SIG-M5 treated with dmso at 0.1 percent for 504 hours (cell line): Measurements from ENCODE around the gene GPR142.

Experiments used
- DNase-seq: peaks from one replicate; lab custom pipeline; 2025; ENCODE audit not compliant: unreplicated experiment; lab: John Stamatoyannopoulos, UW

Gene GPR142

DNA sequence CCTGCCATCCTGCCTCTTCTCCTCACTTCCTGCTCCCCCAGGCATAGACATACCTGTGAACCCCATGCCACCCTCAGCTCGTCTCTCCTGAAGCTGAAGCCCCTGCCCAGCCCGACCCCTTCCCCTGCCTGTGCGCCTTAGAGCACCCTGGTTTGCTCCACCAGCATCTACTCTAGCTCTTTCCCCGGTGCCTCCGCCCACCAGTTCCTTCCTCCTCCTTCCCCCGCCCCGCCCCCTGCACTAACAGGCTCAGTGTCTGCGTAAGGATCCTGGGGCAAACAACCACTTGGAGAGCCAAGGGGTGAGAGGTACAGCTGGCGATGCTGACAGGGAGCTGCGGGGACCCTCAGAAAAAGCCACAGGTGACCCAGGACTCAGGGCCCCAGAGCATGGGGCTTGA is 1.9 kb downstream of the GPR142 start:
- DNase-seq, result peak; percentile 56

DNA sequence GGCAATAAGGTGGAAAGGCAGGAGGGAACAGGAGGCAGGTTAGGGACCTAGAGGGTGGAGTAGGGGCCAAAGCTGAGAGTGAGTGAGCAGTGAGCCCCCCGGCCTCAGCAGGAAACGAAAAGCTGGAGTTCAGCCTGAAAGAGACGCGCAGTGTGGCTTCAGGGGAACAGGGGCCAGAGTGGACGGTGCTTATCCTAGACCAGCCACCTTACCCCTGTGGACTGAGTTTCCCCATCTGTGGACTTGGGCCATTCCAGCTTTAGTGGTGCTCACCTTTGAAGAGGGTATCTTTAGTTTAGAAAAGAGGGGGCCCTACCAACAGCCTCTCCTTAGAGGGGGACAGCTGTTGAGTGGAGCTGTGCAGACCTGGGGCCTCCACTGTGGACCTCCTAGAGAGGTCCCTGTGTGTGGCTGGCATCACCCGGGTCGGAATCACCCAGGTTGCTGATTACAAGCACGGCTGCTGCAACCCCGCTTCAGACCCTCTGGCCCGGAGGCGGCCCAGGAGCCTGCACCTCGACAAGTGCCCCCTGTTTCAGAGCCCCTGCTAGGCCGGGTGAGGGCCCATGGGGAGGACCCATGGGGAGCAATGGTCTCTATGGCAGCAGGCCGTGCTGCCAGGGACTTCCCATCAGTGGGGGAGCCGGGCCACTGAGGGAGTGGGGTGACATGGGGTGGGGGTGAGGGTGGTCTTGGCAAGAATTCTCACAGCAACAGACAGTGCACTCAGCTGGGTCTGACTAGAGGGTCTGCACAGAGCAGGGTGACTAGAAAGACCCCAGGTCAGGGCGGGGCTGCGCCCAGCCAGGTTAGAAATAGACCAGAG is 2.6 kb downstream of the GPR142 start:
- DNase-seq, result no peak

DNA sequence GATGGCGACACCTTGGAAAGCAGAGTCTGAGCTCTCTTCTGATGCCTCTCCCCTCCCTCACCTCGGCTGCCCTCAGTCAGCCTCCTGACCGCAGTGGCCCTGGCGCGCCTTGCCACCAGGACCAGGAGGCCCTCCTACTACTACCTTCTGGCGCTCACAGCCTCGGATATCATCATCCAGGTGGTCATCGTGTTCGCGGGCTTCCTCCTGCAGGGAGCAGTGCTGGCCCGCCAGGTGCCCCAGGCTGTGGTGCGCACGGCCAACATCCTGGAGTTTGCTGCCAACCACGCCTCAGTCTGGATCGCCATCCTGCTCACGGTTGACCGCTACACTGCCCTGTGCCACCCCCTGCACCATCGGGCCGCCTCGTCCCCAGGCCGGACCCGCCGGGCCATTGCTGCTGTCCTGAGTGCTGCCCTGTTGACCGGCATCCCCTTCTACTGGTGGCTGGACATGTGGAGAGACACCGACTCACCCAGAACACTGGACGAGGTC is 4.4 kb downstream of the GPR142 start:
- no peak for DNase-seq

DNA sequence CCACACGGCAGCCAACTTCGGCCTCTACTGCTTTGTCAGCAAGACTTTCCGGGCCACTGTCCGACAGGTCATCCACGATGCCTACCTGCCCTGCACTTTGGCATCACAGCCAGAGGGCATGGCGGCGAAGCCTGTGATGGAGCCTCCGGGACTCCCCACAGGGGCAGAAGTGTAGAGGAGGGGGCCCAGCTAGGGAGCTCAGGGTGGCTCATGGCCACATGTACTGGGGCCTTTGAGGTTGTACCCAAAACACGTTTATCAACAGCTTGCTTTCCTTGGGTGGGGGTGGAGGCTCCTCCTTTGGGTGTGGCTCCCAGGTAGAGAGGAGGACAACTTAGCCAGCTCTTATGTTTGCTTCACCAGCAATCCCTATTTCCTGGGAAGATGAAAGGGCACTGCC is 5.1 kb downstream of the GPR142 start:
- DNase-seq, result no peak

DNA sequence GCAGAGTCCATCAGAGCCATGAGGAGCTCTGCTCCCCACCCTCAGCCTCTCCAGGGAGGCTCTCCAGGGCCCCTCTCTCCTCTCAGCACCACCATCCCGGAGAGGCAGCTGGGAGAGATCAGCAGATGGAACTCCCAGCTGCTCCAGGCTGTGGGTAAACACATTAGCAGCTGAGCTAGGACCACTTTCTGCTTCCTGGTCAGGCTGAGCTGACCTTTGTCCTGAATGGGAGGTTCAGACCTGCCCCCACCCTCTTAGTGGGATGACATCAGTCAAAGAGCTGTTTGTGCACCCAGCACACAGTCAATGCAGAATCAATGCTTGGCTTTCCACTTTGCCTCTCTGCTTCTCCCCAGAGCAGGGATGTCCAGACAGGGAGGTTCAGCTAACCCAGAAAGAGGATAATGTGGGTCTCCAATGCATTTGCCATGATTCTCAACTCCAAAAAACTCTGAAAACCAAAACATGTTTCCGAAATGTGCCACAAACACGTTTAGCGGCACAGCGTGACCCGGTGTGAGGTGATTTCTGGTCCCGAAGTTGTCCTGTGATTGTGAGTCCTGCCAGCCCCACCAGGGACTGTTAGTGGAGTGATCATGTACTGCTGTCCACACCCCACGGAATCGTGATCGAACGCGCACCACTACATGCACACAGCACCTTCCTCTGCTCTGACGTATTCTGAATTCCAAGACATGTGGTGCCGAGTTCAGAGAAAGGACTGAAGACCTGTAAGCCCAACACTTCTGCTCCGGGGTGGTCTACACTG is 6.7 kb downstream of the GPR142 start:
- DNase-seq, result no peak

- no peak for DNase-seq
These were observed 7.6 kb downstream of the GPR142 start for GRCh38 chr17:74374858-74375257.

- DNase-seq, result peak; percentile 80
These were observed 12.3 kb downstream of the GPR142 start for GRCh38 chr17:74379495-74380085.

DNA sequence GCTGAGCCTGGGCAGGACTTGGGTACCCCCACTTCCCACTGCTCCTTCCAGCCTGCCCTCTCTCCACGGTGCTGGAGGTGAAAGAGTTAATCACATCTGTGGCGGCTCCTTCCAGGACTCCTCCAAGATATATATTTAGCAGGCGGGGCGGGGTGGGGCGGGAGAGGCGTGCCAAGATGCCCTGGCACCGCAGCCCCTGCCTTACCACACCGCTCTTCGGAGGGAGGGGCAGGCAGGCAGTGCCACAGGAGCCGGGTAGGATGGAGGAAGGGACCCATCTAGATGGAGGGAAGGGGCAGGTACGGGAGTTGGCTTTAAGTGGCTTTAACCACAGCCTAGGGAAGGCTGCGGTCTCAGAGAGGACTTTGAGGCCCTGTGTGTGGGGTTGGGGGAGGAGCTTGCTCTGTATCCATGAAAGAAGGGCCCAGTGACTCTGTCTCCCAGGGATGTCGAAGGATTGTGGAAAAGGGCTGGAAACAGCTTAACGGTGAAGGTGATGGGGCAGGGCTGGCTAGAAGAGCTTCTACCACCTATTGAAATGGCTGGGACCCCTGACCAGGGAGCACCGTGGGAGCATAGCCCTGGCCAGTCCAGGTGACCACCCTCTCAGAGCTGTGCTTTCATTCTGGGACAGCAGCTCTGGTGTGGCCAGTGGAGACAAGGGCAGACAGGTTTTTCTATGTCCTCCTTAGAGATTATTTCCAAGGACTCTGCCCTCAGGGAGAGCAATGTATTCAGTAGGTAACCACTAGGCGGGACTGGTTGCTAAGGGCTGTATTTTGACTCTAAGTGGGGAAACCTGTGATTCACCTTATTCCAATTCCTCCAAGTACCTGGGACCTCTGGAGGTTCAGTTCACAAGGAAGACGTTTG is 13.0 kb downstream of the GPR142 start:
- peak; percentile 39 for DNase-seq

- no peak for DNase-seq
These were observed 13.9 kb downstream of the GPR142 start for GRCh38 chr17:74380959-74381808.

DNA sequence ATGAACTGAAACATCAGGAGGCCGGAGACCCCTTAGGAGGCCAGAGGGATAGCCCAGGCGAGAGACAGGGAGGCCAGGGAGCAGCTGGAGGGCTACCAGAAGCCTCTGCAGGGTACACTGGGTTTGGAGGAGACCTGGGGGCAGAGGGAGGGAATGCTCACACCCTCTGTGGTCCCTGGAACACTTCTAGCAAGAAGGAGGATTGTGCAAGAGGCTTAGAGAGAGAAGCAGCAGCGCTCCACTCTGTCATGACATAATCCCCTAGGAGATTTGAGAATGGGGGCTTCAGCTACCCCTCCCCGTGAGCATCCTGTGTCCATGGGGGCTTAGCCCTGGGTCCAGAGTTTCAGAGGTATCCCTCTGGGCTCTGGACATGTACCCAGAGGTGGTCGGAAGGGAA is 15.8 kb downstream of the GPR142 start:
- DNase-seq, result no peak

DNA sequence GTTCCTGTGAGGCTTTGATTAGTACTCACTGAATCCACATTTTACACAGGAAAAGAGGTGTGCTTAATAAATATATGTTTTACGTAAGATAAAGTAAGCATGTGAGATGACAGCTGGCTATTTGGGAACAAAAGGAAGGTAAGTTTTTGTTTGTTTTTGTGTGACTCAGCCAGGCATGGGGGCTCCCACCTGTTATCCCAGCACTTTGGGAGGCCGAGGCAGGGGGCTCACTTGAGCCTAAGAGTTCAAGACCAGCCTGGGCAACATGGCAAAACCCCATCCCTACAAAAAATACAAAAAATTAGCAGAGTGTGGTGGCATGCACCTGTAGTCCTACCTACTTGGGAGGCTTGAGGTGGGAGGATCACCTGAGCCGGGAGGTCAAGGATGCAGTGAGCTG is 17.9 kb downstream of the GPR142 start:
- DNase-seq, result no peak

GRCh38 chr17:74386386-74386785 is 19.1 kb downstream of the GPR142 start:
- no peak for DNase-seq

GRCh38 chr17:74387365-74388218 is 20.3 kb downstream of the GPR142 start:
- no peak for DNase-seq

GRCh38 chr17:74389084-74389753 is 21.9 kb downstream of the GPR142 start:
- DNase-seq, result peak; percentile 25

DNA sequence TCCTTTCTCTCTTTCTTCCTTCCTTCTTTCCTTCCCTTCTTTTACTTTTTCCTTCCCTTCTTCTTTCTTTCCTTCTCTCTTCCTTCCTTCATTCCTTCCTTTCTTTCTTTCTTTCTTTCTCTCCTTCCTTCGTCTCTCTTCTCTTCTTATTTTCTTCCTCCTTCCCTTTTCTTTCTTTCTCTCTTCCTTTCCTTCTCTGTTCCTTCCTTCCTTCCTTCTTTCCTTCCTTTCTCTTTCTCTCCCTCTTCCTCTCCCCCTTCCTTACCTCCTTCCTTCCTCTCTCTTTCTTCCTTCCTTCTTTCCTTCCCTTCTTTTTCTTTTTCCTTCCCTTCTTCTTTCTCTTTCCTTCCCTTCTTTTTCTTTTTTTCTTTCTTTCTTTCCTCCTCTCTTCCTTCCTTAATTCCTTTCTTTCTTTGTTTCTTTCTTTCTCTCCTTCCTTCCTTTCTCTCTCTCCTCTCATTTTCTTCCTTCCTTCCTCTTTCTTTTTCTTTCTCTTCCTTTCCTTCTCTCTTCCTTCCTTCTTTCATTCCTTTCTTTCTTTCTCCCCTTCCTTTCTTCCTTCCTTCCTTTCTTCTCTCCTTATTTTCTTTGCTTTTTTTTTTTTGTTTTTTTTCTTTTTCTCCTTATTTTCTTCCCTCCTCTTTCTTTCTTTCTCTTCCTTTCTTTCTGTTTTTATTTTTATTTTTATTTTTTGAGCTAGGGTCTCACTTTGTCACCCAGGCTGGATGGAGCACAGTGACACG is 22.8 kb downstream of the GPR142 start:
- no peak for DNase-seq

DNA sequence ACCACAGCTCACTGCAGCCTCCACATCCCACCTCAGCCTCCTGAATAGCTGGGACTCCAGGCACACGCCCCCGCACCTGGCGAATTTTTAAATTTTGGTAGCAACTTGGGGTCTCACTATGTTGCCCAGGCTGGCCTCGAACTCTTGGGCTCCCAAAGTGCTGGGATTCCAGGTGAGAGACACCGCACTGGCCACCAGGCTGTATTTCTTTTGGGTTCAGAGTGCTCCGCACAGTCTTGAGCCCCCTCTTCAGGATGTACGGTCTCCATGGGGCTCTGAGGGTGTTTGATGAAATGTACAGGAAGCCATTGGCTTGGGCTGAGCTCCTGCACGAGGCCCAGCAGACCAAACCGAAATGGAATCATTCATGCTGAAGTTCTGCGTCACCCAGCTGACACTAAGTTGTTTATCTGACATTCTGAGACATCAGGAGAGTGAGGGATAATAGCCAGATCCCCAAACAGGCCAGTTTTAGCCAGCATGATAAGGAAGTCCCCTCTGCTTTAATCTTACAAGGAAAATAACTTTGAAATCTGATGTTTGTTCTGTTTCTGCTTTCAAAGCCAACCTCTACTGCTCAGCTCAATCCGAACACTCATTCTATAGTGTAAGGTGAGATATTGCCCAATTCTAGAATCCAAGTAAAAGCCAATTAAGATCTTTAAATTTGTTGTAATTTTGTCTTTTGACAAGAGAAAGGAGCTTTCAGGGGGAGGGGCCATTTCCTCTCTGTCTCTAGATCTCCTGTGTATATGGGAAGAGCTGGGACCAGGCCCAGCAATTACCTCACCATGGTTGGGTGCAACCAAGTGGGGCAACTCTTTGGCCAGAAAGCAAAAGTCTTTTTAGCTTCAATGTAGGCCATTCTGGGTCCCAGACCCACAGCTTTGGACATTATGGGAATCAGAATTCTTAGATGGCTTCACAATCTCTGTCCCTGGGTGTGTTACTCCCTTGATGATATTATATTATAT is 23.7 kb downstream of the GPR142 start:
- DNase-seq, result no peak

- DNase-seq, result no peak
These were observed 24.5 kb downstream of the GPR142 start for GRCh38 chr17:74391771-74392170.
